Glutamatergic neuron (in vitro differentiated cells): ENCODE measurements around the gene ACIN1. TPM values are rescaled to one million over a fixed set of nuclear protein-coding genes. Genes with fewer than 3 reads are reported as not detected.
A peak's percentile ranks its signal among the peaks of the same experiment; 100 is the strongest.

ENCODE experiments used
- DNase-seq: peaks from one replicate; pipeline ENCODE4 v3.0.0; 2022
- H3K27ac Mint-ChIP-seq: one replicate; pipeline ENCODE4 v1.8.0; 2020; ENCODE audit warnings: mild to moderate bottlenecking, mixed read lengths, inconsistent platforms; ENCODE audit not compliant: unreplicated experiment
- H3K27me3 Mint-ChIP-seq: one replicate; pipeline ENCODE4 v1.8.0; 2020; ENCODE audit warnings: mild to moderate bottlenecking, moderate library complexity, mixed read lengths, inconsistent platforms; ENCODE audit not compliant: unreplicated experiment
- H3K36me3 Mint-ChIP-seq: one replicate; pipeline ENCODE4 v1.8.0; 2020; ENCODE audit warnings: mild to moderate bottlenecking, mixed read lengths, inconsistent platforms; ENCODE audit not compliant: unreplicated experiment
- H3K4me1 Mint-ChIP-seq: one replicate; pipeline ENCODE4 v1.8.0; 2020; ENCODE audit warnings: mild to moderate bottlenecking, low read depth, mixed read lengths, inconsistent platforms; ENCODE audit not compliant: unreplicated experiment
- H3K4me3 Mint-ChIP-seq: one replicate; pipeline ENCODE4 v1.8.0; 2020; ENCODE audit warnings: mild to moderate bottlenecking, mixed read lengths, inconsistent platforms; ENCODE audit not compliant: unreplicated experiment
- H3K9me3 Mint-ChIP-seq: one replicate; pipeline ENCODE4 v1.8.0; 2020; ENCODE audit warnings: mild to moderate bottlenecking, moderate library complexity, mixed read lengths, inconsistent platforms; ENCODE audit not compliant: unreplicated experiment
- total RNA-seq: library from RNA; stranded (reverse); fragmentation: NEBNext Ultra II Directional; extraction: Animal tissue kit (Norgen Biotek cat#: 25700); gene quantifications from one replicate; pipeline ENCODE4 v1.2.1, GENCODE V29; 2021; ENCODE audit not compliant: unreplicated experiment
- TF ChIP-seq, protein P1 (sequence below): fragments of 200-600 bp; sonication (generic); IDR thresholded peaks from one replicate; pipeline ENCODE4 v1.5.0; 2021; ENCODE audit not compliant: partially characterized antibody, unreplicated experiment

ACIN1 gene
- total RNA-seq, 1 donor from 2014 or later = 341 TPM

DNA sequence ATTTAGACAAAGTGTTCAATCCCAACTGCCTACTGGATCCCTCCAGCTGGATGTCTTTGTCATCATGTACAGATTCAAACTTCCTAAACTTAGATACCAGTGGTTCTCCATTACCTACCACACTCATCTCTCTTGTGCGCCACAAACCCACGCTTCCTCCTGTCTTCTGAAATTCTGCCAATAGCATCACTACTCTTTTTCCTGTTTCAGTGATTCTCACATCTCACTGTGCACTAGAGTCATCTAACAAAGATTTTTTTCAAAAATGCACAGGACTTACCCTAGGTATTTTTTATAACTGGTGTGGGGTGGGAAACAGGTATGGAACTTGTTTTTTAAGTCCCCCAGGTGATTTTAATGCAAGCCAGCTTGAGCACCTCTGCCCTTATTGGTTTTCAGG lies 66.1 kb downstream of the ACIN1 start:
- Mint-ChIP-seq H3K4me1 (peaks cover 40% of the 10 kb centered on the region), H3K4me3 (peak overlapping the region; percentile 9), H3K27ac (peak overlapping the region; percentile 60), H3K9me3 (peaks cover 22% of the 10 kb centered on the region), H3K27me3 (peaks cover 7% of the 10 kb centered on the region), H3K36me3 (peaks cover 7% of the 10 kb centered on the region)
- no peak for DNase-seq
- TF ChIP-seq, protein P1, sequence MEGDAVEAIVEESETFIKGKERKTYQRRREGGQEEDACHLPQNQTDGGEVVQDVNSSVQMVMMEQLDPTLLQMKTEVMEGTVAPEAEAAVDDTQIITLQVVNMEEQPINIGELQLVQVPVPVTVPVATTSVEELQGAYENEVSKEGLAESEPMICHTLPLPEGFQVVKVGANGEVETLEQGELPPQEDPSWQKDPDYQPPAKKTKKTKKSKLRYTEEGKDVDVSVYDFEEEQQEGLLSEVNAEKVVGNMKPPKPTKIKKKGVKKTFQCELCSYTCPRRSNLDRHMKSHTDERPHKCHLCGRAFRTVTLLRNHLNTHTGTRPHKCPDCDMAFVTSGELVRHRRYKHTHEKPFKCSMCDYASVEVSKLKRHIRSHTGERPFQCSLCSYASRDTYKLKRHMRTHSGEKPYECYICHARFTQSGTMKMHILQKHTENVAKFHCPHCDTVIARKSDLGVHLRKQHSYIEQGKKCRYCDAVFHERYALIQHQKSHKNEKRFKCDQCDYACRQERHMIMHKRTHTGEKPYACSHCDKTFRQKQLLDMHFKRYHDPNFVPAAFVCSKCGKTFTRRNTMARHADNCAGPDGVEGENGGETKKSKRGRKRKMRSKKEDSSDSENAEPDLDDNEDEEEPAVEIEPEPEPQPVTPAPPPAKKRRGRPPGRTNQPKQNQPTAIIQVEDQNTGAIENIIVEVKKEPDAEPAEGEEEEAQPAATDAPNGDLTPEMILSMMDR = no peak

DNA sequence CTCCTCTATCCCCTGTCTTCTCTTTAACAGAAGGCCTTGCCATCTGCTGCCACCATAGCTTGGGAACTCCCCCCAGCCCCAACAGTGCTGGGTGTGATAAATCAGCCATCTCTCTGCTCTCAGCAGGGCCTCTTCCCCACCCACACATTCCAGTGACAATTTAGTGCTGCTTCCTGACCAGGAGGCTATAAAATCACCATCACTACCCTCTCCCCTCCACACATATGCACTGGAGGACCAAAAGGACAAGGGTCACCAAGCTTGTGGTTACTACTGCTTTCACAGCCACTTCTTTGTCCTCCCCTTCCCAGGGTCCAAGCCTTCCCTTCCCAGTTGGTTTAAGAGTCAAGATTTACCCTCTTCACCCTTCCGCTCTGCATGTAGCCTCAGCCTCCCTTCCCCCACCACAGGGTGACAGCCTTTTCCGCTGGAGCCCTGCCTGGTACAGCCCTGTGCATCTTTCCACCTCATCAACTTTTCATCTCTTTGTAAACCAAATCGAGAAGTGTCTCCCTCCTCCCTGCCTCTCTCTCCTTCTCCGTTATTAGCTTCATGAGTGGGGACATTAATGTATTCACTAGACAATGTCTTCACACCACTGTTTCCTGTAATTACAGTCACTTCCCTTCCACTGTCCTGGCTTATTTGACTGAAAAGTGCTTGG lies 69.7 kb downstream of the ACIN1 start:
- Mint-ChIP-seq H3K4me1 (peaks cover 61% of the 10 kb centered on the region), H3K9me3 (peaks cover 22% of the 10 kb centered on the region), H3K4me3 (peak overlapping the region; percentile 84), H3K27ac (peak overlapping the region; percentile 100), H3K36me3 (no peaks in the 10 kb centered on the region), H3K27me3 (peaks cover 7% of the 10 kb centered on the region)
- DNase-seq = peak; percentile 43
- TF ChIP-seq, protein P1 = no peak

DNA sequence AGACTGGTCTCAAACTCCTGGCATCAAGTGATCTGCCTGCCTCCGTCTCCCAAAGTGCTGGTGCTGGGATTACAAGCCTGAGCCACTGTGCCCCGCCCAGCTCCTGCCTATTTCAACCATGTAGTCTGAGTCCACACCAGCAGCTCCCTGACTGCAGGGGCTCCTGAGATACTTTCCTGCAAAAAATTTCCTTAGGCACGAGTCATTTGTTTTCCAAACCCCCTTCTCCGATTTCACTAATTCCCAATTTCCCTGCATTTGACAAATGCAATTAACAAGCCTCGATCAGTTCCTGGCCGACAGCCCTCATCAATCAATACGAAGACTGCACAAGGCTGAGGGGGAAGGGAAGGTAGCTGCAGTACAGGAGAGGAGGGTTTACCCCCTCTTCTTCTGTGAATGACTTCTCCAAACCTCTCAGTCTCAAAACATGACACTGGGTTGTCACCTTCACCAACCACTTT lies 70.3 kb downstream of the ACIN1 start:
- H3K27ac Mint-ChIP-seq = peak overlapping the region; percentile 100

DNA sequence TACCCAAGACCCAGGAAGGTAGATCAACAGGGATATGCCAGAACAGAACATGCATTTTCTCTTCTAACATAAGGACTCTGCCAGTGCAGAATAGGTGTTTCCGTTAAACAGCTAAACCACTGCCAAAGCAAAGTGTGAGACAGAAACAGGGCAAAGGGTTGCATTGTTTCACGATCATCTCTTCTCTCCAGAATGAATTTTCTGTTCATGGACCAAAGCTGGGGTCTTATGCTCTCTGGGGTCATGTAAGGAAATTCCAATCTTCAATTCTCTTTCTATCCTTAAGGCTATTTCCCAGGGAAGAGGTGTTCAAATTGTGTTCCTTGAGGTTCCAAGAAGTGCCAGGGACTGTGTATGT lies 71.2 kb downstream of the ACIN1 start:
- Mint-ChIP-seq H3K4me3 (peak overlapping the region; percentile 84), H3K4me1 (peaks cover 58% of the 10 kb centered on the region), H3K36me3 (no peaks in the 10 kb centered on the region), H3K27me3 (peaks cover 7% of the 10 kb centered on the region), H3K27ac (peak overlapping the region; percentile 100), H3K9me3 (peaks cover 20% of the 10 kb centered on the region)
- DNase-seq = no peak
- TF ChIP-seq, protein P1 = no peak

More for the DNA sequence above, 70.3 kb downstream of the ACIN1 start:
- H3K9me3 Mint-ChIP-seq = peaks cover 22% of the 10 kb centered on the region
- DNase-seq = peak; percentile 56
- TF ChIP-seq, protein P1 = no peak
- H3K4me1 Mint-ChIP-seq = peaks cover 61% of the 10 kb centered on the region
- H3K36me3 Mint-ChIP-seq = no peaks in the 10 kb centered on the region
- H3K27me3 Mint-ChIP-seq = peaks cover 7% of the 10 kb centered on the region
- H3K4me3 Mint-ChIP-seq = peak overlapping the region; percentile 84

DNA sequence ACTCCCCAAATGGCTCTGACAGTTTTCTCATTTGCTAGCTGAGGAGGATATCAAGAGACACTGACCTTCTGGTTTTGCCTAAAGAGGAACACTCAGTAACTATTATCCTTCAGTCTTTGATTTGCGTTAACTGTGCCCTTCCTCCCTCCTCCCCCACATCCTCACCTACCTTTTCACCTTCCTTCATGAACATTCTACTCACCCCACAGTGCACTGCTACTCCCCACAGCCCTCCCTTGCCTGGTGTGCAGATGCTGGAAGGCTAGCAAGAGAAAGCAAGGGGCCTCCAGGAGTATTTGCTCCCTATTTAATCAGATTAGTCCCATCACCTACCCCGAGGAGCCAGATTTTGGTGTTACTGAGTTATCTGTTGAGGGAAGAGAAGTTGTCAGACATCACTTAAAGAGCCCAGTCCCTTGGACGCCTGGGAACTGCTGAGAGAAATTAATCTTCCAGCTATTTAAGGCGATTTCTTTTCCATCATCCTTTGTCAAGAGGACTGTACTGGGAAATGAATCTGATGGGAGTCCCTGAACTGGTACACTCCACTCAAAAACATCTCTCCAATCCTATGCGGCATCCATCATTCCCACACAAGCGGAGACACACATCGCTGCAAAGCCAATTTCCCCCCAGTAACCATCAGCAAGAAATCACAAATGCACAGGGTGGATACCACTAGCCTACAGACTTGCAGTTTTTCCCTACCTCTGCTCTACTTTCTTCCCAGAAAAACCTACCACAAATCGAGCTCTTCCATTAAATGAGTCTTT lies 71.7 kb downstream of the ACIN1 start:
- TF ChIP-seq, protein P1 = no peak
- DNase-seq = no peak
- H3K27me3 Mint-ChIP-seq = peaks cover 7% of the 10 kb centered on the region
- H3K9me3 Mint-ChIP-seq = peaks cover 20% of the 10 kb centered on the region
- peaks cover 55% of the 10 kb centered on the region for H3K4me1 Mint-ChIP-seq
- H3K4me3 Mint-ChIP-seq = peak overlapping the region; percentile 84
- H3K27ac Mint-ChIP-seq = peak overlapping the region; percentile 100
- H3K36me3 Mint-ChIP-seq = no peaks in the 10 kb centered on the region
